Measurements from ENCODE around the gene ESRRG. TPM values are rescaled to one million over a fixed set of nuclear protein-coding genes. Genes with fewer than 3 reads are reported as not detected.

The ESRRG gene
- total and polyA plus RNA-seq, 7 donors, result under 0.01 to 0.71 (median 0.33) TPM

DNA sequence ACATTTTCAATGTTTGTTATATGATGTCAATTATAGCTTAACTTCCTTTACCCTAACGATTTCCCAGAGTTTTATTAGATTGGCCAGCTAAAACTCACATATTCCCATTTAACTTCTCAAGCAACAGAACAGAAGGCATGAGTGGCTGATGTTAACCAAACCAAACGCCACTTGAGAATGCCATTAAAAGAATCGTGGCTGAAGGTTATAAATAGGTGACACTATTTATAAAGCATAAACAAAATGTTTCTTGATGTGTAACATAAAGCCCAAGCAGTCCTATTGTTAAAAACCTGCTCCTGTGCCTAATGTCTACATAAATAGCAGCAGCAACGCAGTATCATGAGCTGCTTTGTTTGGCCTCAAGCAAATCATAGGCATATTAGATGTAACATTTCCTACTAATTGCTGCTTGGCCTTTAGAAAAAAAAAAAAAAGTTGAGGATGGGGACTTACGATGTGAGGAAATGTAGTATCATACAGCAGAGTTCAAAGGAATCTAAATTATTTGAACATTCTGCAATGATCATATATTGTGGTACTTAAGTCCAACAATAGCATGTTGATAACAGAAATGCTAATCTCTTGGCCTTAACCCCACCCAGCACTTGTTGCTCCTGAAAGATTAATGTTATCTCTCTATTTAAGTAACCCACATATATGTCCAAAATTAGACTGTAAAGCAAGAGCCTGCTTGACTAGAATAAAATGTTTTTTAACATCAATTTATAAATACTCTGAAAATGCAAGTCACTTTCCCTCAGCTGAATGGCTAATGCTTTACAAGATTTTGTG lies 106.0 kb downstream of the ESRRG start:
- TF ChIP-seq POLR2A (IDR thresholded peaks at IDR 0.05), result no peak
- TF ChIP-seq, protein P1, sequence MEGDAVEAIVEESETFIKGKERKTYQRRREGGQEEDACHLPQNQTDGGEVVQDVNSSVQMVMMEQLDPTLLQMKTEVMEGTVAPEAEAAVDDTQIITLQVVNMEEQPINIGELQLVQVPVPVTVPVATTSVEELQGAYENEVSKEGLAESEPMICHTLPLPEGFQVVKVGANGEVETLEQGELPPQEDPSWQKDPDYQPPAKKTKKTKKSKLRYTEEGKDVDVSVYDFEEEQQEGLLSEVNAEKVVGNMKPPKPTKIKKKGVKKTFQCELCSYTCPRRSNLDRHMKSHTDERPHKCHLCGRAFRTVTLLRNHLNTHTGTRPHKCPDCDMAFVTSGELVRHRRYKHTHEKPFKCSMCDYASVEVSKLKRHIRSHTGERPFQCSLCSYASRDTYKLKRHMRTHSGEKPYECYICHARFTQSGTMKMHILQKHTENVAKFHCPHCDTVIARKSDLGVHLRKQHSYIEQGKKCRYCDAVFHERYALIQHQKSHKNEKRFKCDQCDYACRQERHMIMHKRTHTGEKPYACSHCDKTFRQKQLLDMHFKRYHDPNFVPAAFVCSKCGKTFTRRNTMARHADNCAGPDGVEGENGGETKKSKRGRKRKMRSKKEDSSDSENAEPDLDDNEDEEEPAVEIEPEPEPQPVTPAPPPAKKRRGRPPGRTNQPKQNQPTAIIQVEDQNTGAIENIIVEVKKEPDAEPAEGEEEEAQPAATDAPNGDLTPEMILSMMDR (IDR thresholded peaks at IDR 0.05), result no peak
- TF ChIP-seq POLR2AphosphoS5 (IDR thresholded peaks at IDR 0.05), result no peak
- TF ChIP-seq EP300 (IDR thresholded peaks at IDR 0.05), result no peak
- DNase-seq, result no peak
- intact Hi-C loops (cut with DNase I), result no loop called here
- Histone ChIP-seq H3K4me3 (no peak overlapping the region), H3K36me3 (no peaks in the 10 kb centered on the region), H3K9me3 (no peaks in the 10 kb centered on the region), H3K4me1 (no peaks in the 10 kb centered on the region), H3K27ac (no peak overlapping the region), H3K27me3 (no peaks in the 10 kb centered on the region)
- WGBS, 2 donors, result 68 to 72% methylated on average over 5 of the region's 5 CpGs

DNA sequence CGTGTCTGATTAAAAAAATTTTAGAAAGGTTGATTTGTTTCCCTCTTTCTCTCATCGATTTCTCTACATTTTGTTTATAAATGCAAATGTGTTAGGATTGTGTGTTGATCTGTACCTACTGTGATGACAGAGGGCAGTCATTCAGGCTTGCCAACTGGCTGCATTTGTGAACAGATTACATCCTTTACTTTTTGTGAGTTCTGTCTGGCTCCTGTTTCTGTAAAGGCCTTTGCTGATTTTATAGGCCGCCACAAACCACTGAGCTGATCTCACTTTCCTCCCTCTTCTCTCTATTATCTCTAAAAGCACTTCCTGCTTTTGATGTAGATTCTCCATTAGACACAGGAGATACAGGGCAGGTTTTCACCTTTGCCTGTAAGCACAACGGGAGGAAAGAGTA lies 106.8 kb downstream of the ESRRG start:
- intact Hi-C loops (cut with DNase I), result no loop called here
- WGBS, 2 donors, result 77 to 82% methylated on average over 4 of the region's 4 CpGs
- H3K9me3 ChIP-seq, result no peaks in the 10 kb centered on the region
- H3K4me3 ChIP-seq, result no peak overlapping the region
- TF ChIP-seq POLR2A (IDR thresholded peaks at IDR 0.05) (no peak), POLR2AphosphoS5 (IDR thresholded peaks at IDR 0.05) (no peak), EP300 (IDR thresholded peaks at IDR 0.05) (no peak)
- TF ChIP-seq, protein P1 (IDR thresholded peaks at IDR 0.05), result no peak
- no peaks in the 10 kb centered on the region for H3K27me3 ChIP-seq
- no peak for DNase-seq
- no peaks in the 10 kb centered on the region for H3K36me3 ChIP-seq
- no peaks in the 10 kb centered on the region for H3K4me1 ChIP-seq
- no peak overlapping the region for H3K27ac ChIP-seq

DNA sequence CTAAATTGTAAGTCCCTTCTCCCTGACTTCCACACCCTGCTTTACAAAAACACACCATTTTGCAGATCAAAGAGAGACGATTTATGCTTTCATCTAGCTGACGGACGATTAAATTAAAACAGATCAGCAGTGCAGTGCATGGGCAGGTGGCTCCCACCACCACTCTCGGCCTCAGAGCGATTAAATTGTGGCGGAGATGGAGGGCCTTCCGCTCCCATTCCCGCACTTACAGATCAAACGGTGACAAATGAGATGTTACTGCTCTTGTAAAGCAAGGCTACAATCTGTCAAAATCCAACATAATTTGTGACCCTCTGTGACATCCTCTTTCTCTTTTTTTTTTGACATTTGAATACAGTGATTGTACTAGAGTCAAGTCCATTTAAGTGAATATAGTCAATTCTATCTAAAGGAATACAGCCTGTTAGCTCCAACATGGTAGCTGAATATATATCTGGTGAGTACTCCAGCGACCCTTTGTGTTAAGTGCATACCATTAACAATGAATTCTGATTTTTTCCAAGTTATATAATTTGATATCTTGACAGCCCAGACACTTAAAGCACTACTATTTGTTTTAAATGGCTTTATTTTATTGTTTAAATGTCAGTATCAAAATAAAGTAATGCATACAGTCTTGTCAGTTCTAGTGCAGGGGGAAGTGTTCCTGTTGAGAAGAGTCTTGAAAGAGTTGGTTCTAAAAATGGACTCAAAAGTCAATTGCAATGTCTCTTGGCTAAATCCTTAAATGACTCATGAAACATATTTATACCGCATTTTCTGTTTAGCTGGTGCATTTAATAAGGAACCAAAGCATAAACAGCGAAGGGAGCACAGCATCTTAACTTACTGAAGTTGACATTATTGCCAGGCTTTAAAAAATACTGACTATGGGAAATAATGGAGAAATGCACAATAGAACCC lies 109.0 kb downstream of the ESRRG start:
- Histone ChIP-seq H3K9me3 (no peaks in the 10 kb centered on the region), H3K36me3 (no peaks in the 10 kb centered on the region), H3K4me1 (no peaks in the 10 kb centered on the region), H3K4me3 (no peak overlapping the region), H3K27ac (no peak overlapping the region), H3K27me3 (no peaks in the 10 kb centered on the region)
- WGBS, 2 donors, result 90 to 95% methylated on average over 12 of the region's 12 CpGs
- no peak for DNase-seq
- intact Hi-C loops (cut with DNase I), result no loop called here
- TF ChIP-seq EP300 (IDR thresholded peaks at IDR 0.05), result no peak
- TF ChIP-seq POLR2A (IDR thresholded peaks at IDR 0.05), result no peak
- TF ChIP-seq POLR2AphosphoS5 (IDR thresholded peaks at IDR 0.05), result no peak
- TF ChIP-seq, protein P1 (IDR thresholded peaks at IDR 0.05), result no peak

DNA sequence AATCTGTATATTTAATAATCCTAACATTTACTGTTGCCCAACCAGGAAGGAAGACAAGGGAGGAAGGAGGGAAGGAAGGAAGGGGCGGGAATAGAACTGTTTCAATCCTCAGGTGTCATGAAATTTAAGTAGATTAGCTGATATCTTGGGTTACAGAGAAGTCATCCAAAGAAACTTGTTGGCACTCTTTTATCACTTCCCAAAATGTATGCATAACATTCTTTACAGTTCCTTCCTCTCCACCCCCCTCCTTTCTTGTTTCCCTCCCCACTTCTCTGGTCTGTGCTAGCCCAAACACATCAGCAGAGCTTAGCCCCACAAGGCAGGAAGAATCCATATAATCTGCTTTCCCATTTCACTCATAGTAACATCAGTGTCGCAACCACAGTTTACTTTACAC lies 110.9 kb downstream of the ESRRG start:
- Histone ChIP-seq H3K4me1 (no peaks in the 10 kb centered on the region), H3K27ac (no peak overlapping the region), H3K9me3 (no peaks in the 10 kb centered on the region), H3K27me3 (no peaks in the 10 kb centered on the region), H3K36me3 (no peaks in the 10 kb centered on the region), H3K4me3 (no peak overlapping the region)
- TF ChIP-seq POLR2AphosphoS5 (IDR thresholded peaks at IDR 0.05) (no peak), POLR2A (IDR thresholded peaks at IDR 0.05) (no peak)
- intact Hi-C loops (cut with DNase I), result no loop called here
- no peak for DNase-seq
- 84 to 87% methylated on average over 2 of the region's 2 CpGs for WGBS, 2 donors
